ENCODE results near the gene PLD5.

- TF ChIP-seq POLR2A (IDR thresholded peaks at IDR 0.05) (no peak), CTCF (IDR thresholded peaks at IDR 0.05) (no peak), POLR2AphosphoS5 (IDR thresholded peaks at IDR 0.05) (no peak)
Measured at GRCh38 chr1:242120432-242120831, 404.1 kb downstream of the PLD5 start.
